GM23338 (cell line): ENCODE data around the gene MARCHF7. TPM values are rescaled to one million over a fixed set of nuclear protein-coding genes. Genes with fewer than 3 reads are reported as not detected.
A peak's percentile ranks its signal among the peaks of the same experiment; 100 is the strongest.

ENCODE experiments used
- ATAC-seq: fragments of 200-7000 bp; cut with Tn5 transposase; 3 replicates; pipeline ENCODE4 v1.9.1; 2020
- DNase-seq: peaks from one replicate; pipeline ENCODE4 v3.0.0-alpha.2; 2015; ENCODE audit warnings: low spot score
- H2AFZ ChIP-seq: fragments of 200-600 bp; sonication (generic); 2 replicates; pipeline ENCODE4 v1.8.0; 2016; ENCODE audit warnings: antibody characterized with exemption, mild to moderate bottlenecking, moderate library complexity
- H3F3A ChIP-seq: fragments of 200-600 bp; sonication (generic); replicated peaks from 2 replicates; pipeline ENCODE4 v1.8.0; 2017; ENCODE audit warnings: antibody characterized with exemption, mixed run types, low read depth
- H3K27ac ChIP-seq: fragments of 200-600 bp; sonication (generic); 2 replicates; pipeline ENCODE4 v1.6.1; 2016; ENCODE audit warnings: low read depth
- H3K27me3 ChIP-seq: fragments of 200-600 bp; sonication (generic); 2 replicates; pipeline ENCODE4 v1.8.0; 2016; ENCODE audit warnings: mild to moderate bottlenecking, mixed run types, moderate library complexity; ENCODE audit not compliant: insufficient read depth
- H3K36me3 ChIP-seq: fragments of 200-600 bp; sonication (generic); 2 replicates; pipeline ENCODE4 v1.8.0; 2016; ENCODE audit warnings: mild to moderate bottlenecking; ENCODE audit not compliant: insufficient read depth
- H3K4me1 ChIP-seq: fragments of 200-600 bp; sonication (generic); 2 replicates; pipeline ENCODE4 v1.8.0; 2016; ENCODE audit warnings: mild to moderate bottlenecking, moderate library complexity; ENCODE audit not compliant: insufficient read depth
- H3K4me2 ChIP-seq: fragments of 200-600 bp; sonication (generic); 2 replicates; pipeline ENCODE4 v1.7.1; 2017; ENCODE audit warnings: mixed run types
- H3K4me3 ChIP-seq: fragments of 200-600 bp; sonication (generic); 2 replicates; pipeline ENCODE4 v1.6.1; 2016; ENCODE audit warnings: mixed run types
- H3K79me2 ChIP-seq: fragments of 200-600 bp; sonication (generic); replicated peaks from 2 replicates; pipeline ENCODE4 v1.8.0; 2017; ENCODE audit warnings: mild to moderate bottlenecking; ENCODE audit not compliant: insufficient read depth
- H3K9me2 ChIP-seq: fragments of 200-600 bp; sonication (generic); 2 replicates; pipeline ENCODE4 v1.8.0; 2017; ENCODE audit not compliant: insufficient read depth
- H4K20me1 ChIP-seq: fragments of 200-600 bp; sonication (generic); replicated peaks from 2 replicates; pipeline ENCODE4 v1.8.0; 2017; ENCODE audit warnings: mild to moderate bottlenecking; ENCODE audit not compliant: insufficient read depth
- H3K27ac Mint-ChIP-seq: 2 replicates; pipeline ENCODE4 v1.8.0; 2020; ENCODE audit warnings: inconsistent platforms, mild to moderate bottlenecking, moderate library complexity, mixed read lengths
- H3K27me3 Mint-ChIP-seq: 3 replicates; pipeline ENCODE4 v1.8.0; 2022; ENCODE audit warnings: low read depth, mild to moderate bottlenecking, moderate library complexity, mixed read lengths, inconsistent platforms; ENCODE audit not compliant: insufficient read depth, poor library complexity
- H3K36me3 Mint-ChIP-seq: 3 replicates; pipeline ENCODE4 v1.8.0; 2021; ENCODE audit warnings: low read depth, mild to moderate bottlenecking, inconsistent platforms, moderate library complexity, mixed read lengths
- H3K4me1 Mint-ChIP-seq: 3 replicates; pipeline ENCODE4 v1.8.0; 2020; ENCODE audit warnings: mild to moderate bottlenecking, inconsistent platforms, mixed read lengths
- H3K4me3 Mint-ChIP-seq: 3 replicates; pipeline ENCODE4 v1.8.0; 2021; ENCODE audit warnings: moderate library complexity, mild to moderate bottlenecking, inconsistent platforms, mixed read lengths
- H3K9me3 Mint-ChIP-seq: 3 replicates; pipeline ENCODE4 v1.8.0; 2020; ENCODE audit warnings: moderate library complexity, mild to moderate bottlenecking, inconsistent platforms, mixed read lengths
- CREB1 ChIP-seq: fragments of 250-450 bp; sonication (Bioruptor Pico); IDR thresholded peaks from 2 replicates; pipeline ENCODE4 v1.5.0; 2020; ENCODE audit warnings: low read depth, mild to moderate bottlenecking, moderate library complexity
- CTCF ChIP-seq, 2 experiments: fragments of 200-600 bp in 1 of 2; sonication (generic) in 1 of 2; conservative IDR thresholded peaks; 2 replicates each; pipeline versions ENCODE4 v1.5.1 to v1.6.1; 2016 to 2017; ENCODE audit warnings: antibody characterized with exemption in 2 of 2, low read depth in 2 of 2, mild to moderate bottlenecking in 2 of 2, moderate library complexity in 1 of 2
- EZH2 ChIP-seq: fragments of 200-600 bp; sonication (generic); IDR thresholded peaks from one replicate; pipeline ENCODE4 v1.8.0; 2017; ENCODE audit warnings: antibody characterized with exemption, mild to moderate bottlenecking, low read depth; ENCODE audit not compliant: unreplicated experiment
- EZH2phosphoT487 ChIP-seq: fragments of 200-600 bp; sonication (generic); IDR thresholded peaks from one replicate; pipeline ENCODE4 v1.8.1; 2018; ENCODE audit warnings: antibody characterized with exemption; ENCODE audit not compliant: unreplicated experiment
- JUNB ChIP-seq: IDR thresholded peaks from one replicate; pipeline ENCODE4 v1.6.1; 2016; ENCODE audit warnings: antibody characterized with exemption; ENCODE audit not compliant: unreplicated experiment
- NANOG ChIP-seq: IDR thresholded peaks from 2 replicates; pipeline ENCODE4 v1.6.1; 2016; ENCODE audit warnings: antibody characterized with exemption, borderline replicate concordance
- POLR2AphosphoS5 ChIP-seq: IDR thresholded peaks from 2 replicates; pipeline ENCODE4 v1.6.1; 2016; ENCODE audit warnings: antibody characterized with exemption, low read depth
- REST ChIP-seq: IDR thresholded peaks from one replicate; pipeline ENCODE4 v1.6.1; 2018; ENCODE audit warnings: antibody characterized with exemption; ENCODE audit not compliant: unreplicated experiment
- STAT1 ChIP-seq: IDR thresholded peaks from one replicate; pipeline ENCODE4 v1.6.1; 2016; ENCODE audit warnings: antibody characterized with exemption; ENCODE audit not compliant: unreplicated experiment
- ZNF114 ChIP-seq: fragments of 250-450 bp; sonication (Bioruptor Pico); IDR thresholded peaks from 2 replicates; pipeline ENCODE4 v1.5.0; 2020; ENCODE audit warnings: mild to moderate bottlenecking, moderate library complexity
- ZNF331 ChIP-seq: fragments of 250-450 bp; sonication (Bioruptor Pico); IDR thresholded peaks from 2 replicates; pipeline ENCODE4 v1.5.0; 2020; ENCODE audit warnings: low read depth, mild to moderate bottlenecking, moderate library complexity
- polyA plus RNA-seq: library from polyadenylated mRNA; unstranded; fragments of >200 nt; fragmentation: Nextera tagmentation; extraction: Ambion mirVana; gene quantifications from 2 replicates; pipeline ENCODE4 v1.2.1, GENCODE V29; 2016
- total RNA-seq: library from RNA; depleted of rRNA; stranded (reverse); fragments of >200 nt; shearing (Covaris generic); gene quantifications from 2 replicates; pipeline ENCODE4 v1.2.3, GENCODE V29; 2014
- TF ChIP-seq, protein P1 (sequence below): IDR thresholded peaks from 2 replicates; pipeline ENCODE4 v1.6.1; 2016; ENCODE audit warnings: antibody characterized with exemption
- TF ChIP-seq, protein P2 (sequence below): fragments of 250-450 bp; sonication (Bioruptor Pico); IDR thresholded peaks from 2 replicates; pipeline ENCODE4 v1.5.0; 2020; ENCODE audit warnings: mild to moderate bottlenecking, moderate library complexity

The MARCHF7 gene
- total and polyA plus RNA-seq, 2 experiments from 2014 or later, result 101 to 142 TPM

DNA sequence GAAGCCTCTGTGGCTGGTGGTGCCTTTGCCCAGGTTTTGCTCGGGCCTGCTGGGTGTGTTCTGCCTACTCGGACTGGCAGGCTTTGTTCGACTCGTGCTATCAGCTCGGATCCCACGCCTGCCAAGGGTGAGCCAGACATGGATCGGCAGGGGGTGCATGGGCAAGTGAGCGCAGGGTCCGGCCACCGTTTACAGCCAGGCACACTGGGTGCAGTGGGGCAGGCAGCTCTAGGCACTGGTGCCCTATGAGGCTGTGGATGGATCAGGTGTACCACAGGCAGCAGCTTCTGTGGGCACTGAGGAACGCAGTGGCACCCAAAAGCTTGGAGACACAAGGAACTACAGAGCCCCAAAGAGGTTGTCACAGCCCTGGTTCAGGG is 25.6 kb downstream of the MARCHF7 start:
- TF ChIP-seq EZH2 (no peak), ZNF331 (CRISPR knock-in tag) (no peak), CTCF (conservative IDR thresholded peaks at IDR 0.05; ENCODE audit: low read depth in 2 of 2) (no peak), NANOG (no peak), CREB1 (no peak), STAT1 (no peak), JUNB (no peak), ZNF114 (CRISPR knock-in tag) (no peak), REST (no peak), POLR2AphosphoS5 (no peak), EZH2phosphoT487 (no peak)
- TF ChIP-seq, protein P1, sequence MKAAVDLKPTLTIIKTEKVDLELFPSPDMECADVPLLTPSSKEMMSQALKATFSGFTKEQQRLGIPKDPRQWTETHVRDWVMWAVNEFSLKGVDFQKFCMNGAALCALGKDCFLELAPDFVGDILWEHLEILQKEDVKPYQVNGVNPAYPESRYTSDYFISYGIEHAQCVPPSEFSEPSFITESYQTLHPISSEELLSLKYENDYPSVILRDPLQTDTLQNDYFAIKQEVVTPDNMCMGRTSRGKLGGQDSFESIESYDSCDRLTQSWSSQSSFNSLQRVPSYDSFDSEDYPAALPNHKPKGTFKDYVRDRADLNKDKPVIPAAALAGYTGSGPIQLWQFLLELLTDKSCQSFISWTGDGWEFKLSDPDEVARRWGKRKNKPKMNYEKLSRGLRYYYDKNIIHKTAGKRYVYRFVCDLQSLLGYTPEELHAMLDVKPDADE, result no peak
- TF ChIP-seq, protein P2, sequence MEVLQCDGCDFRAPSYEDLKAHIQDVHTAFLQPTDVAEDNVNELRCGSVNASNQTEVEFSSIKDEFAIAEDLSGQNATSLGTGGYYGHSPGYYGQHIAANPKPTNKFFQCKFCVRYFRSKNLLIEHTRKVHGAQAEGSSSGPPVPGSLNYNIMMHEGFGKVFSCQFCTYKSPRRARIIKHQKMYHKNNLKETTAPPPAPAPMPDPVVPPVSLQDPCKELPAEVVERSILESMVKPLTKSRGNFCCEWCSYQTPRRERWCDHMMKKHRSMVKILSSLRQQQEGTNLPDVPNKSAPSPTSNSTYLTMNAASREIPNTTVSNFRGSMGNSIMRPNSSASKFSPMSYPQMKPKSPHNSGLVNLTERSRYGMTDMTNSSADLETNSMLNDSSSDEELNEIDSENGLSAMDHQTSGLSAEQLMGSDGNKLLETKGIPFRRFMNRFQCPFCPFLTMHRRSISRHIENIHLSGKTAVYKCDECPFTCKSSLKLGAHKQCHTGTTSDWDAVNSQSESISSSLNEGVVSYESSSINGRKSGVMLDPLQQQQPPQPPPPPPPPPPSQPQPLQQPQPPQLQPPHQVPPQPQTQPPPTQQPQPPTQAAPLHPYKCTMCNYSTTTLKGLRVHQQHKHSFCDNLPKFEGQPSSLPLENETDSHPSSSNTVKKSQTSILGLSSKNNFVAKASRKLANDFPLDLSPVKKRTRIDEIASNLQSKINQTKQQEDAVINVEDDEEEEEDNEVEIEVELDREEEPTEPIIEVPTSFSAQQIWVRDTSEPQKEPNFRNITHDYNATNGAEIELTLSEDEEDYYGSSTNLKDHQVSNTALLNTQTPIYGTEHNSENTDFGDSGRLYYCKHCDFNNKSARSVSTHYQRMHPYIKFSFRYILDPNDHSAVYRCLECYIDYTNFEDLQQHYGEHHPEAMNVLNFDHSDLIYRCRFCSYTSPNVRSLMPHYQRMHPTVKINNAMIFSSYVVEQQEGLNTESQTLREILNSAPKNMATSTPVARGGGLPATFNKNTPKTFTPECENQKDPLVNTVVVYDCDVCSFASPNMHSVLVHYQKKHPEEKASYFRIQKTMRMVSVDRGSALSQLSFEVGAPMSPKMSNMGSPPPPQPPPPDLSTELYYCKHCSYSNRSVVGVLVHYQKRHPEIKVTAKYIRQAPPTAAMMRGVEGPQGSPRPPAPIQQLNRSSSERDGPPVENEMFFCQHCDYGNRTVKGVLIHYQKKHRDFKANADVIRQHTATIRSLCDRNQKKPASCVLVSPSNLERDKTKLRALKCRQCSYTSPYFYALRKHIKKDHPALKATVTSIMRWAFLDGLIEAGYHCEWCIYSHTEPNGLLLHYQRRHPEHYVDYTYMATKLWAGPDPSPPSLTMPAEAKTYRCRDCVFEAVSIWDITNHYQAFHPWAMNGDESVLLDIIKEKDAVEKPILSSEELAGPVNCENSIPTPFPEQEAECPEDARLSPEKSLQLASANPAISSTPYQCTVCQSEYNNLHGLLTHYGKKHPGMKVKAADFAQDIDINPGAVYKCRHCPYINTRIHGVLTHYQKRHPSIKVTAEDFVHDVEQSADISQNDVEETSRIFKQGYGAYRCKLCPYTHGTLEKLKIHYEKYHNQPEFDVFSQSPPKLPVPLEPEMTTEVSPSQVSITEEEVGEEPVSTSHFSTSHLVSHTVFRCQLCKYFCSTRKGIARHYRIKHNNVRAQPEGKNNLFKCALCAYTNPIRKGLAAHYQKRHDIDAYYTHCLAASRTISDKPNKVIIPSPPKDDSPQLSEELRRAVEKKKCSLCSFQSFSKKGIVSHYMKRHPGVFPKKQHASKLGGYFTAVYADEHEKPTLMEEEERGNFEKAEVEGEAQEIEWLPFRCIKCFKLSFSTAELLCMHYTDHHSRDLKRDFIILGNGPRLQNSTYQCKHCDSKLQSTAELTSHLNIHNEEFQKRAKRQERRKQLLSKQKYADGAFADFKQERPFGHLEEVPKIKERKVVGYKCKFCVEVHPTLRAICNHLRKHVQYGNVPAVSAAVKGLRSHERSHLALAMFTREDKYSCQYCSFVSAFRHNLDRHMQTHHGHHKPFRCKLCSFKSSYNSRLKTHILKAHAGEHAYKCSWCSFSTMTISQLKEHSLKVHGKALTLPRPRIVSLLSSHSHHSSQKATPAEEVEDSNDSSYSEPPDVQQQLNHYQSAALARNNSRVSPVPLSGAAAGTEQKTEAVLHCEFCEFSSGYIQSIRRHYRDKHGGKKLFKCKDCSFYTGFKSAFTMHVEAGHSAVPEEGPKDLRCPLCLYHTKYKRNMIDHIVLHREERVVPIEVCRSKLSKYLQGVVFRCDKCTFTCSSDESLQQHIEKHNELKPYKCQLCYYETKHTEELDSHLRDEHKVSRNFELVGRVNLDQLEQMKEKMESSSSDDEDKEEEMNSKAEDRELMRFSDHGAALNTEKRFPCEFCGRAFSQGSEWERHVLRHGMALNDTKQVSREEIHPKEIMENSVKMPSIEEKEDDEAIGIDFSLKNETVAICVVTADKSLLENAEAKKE (CRISPR knock-in tag), result no peak
- no peak overlapping the region for H3K4me3 ChIP-seq
- Mint-ChIP-seq H3K9me3 (no peaks in the 10 kb centered on the region), H3K27me3 (peaks cover 3% of the 10 kb centered on the region), H3K36me3 (peaks cover 63% of the 10 kb centered on the region), H3K27ac (no peak overlapping the region), H3K4me3 (no peak overlapping the region), H3K4me1 (no peaks in the 10 kb centered on the region)
- H3K27ac ChIP-seq, result no peak overlapping the region
- H4K20me1 ChIP-seq, result peaks cover 33% of the 10 kb centered on the region
- ATAC-seq (peak; percentile 14; the same call in 2 of the 3 replicates), DNase-seq (no peak)
- H3K4me2 ChIP-seq, result no peak overlapping the region
- H3F3A ChIP-seq, result no peaks in the 10 kb centered on the region
- H3K4me1 ChIP-seq, result no peaks in the 10 kb centered on the region
- no peak overlapping the region for H2AFZ ChIP-seq
- H3K9me2 ChIP-seq, result no peaks in the 10 kb centered on the region
- H3K79me2 ChIP-seq, result peaks cover 99% of the 10 kb centered on the region
- H3K36me3 ChIP-seq, result peaks cover 24% of the 10 kb centered on the region; the same call in 1 of the 2 replicates
- H3K27me3 ChIP-seq, result no peaks in the 10 kb centered on the region
